HL-60 (cell line): ENCODE measurements around the gene VAMP8.

Experiments used
- DNase-seq, 2 experiments: peaks; one replicate each; pipeline ENCODE4 v3.0.0-alpha.2; 2010 to 2020; ENCODE audit warnings: low read depth in 1 of 2, low spot score in 1 of 2
- H3K27ac ChIP-seq: fragments of 250-450 bp; sonication (Bioruptor Pico); replicated peaks from 2 replicates; pipeline ENCODE4 v1.5.1; 2020; ENCODE audit warnings: mild to moderate bottlenecking, moderate library complexity
- H3K27me3 ChIP-seq: fragments of 250-450 bp; sonication (Bioruptor Pico); 2 replicates; pipeline ENCODE4 v1.5.1; 2021; ENCODE audit warnings: mild to moderate bottlenecking, moderate library complexity; ENCODE audit not compliant: insufficient read depth, poor library complexity, severe bottlenecking
- H3K4me3 ChIP-seq: replicated peaks from 2 replicates; pipeline ENCODE4 v1.5.1; 2011; ENCODE audit warnings: mild to moderate bottlenecking, control low read depth, low read length; ENCODE audit not compliant: insufficient read depth
- GABPA ChIP-seq: IDR thresholded peaks from 2 replicates; pipeline ENCODE4 v1.6.1; 2012; ENCODE audit warnings: low read depth
- POLR2AphosphoS5 ChIP-seq: IDR thresholded peaks from 2 replicates; pipeline ENCODE4 v1.6.1; 2012; ENCODE audit warnings: low read depth
- REST ChIP-seq: IDR thresholded peaks from 2 replicates; pipeline ENCODE4 v1.6.1; 2012; ENCODE audit warnings: low read depth; ENCODE audit not compliant: insufficient replicate concordance
- SPI1 ChIP-seq: IDR thresholded peaks from 2 replicates; pipeline ENCODE4 v1.6.1; 2012; ENCODE audit warnings: low read depth, mild to moderate bottlenecking, borderline replicate concordance
- TF ChIP-seq, protein P1 (sequence below): IDR thresholded peaks from one replicate; pipeline ENCODE4 v1.5.1; 2011; ENCODE audit warnings: low read length, control low read depth, inconsistent platforms; ENCODE audit not compliant: insufficient read depth

VAMP8 gene

GRCh38 chr2:85582492-85582891, 5.1 kb downstream of the VAMP8 start:
- H3K4me3 ChIP-seq, result no peak overlapping the region
- no peak for DNase-seq
- H3K27ac ChIP-seq, result peak overlapping the region; percentile 19
- TF ChIP-seq GABPA, result no peak
- 0 out of 2 replicates have a peak, but pooled peaks have one; percentile 4 for TF ChIP-seq POLR2AphosphoS5
- H3K27me3 ChIP-seq, result no peaks in the 10 kb centered on the region

- Histone ChIP-seq H3K4me3 (no peak overlapping the region), H3K27ac (peak overlapping the region; percentile 17), H3K27me3 (no peaks in the 10 kb centered on the region)
- TF ChIP-seq POLR2AphosphoS5, result 0 out of 2 replicates have a peak, but pooled peaks have one; percentile 2
- TF ChIP-seq GABPA, result no peak
- DNase-seq, result no peak
These were observed 6.4 kb downstream of the VAMP8 start for GRCh38 chr2:85583667-85584353.

- H3K27me3 ChIP-seq, result no peaks in the 10 kb centered on the region
- H3K4me3 ChIP-seq, result no peak within 1 kb of the TSS
- TF ChIP-seq REST (no peak), POLR2AphosphoS5 (no peak), GABPA (no peak), SPI1 (no peak)
- TF ChIP-seq, protein P1, sequence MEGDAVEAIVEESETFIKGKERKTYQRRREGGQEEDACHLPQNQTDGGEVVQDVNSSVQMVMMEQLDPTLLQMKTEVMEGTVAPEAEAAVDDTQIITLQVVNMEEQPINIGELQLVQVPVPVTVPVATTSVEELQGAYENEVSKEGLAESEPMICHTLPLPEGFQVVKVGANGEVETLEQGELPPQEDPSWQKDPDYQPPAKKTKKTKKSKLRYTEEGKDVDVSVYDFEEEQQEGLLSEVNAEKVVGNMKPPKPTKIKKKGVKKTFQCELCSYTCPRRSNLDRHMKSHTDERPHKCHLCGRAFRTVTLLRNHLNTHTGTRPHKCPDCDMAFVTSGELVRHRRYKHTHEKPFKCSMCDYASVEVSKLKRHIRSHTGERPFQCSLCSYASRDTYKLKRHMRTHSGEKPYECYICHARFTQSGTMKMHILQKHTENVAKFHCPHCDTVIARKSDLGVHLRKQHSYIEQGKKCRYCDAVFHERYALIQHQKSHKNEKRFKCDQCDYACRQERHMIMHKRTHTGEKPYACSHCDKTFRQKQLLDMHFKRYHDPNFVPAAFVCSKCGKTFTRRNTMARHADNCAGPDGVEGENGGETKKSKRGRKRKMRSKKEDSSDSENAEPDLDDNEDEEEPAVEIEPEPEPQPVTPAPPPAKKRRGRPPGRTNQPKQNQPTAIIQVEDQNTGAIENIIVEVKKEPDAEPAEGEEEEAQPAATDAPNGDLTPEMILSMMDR, result no peak
- H3K27ac ChIP-seq, result peak within 1 kb of the TSS; percentile 63
- no peak for DNase-seq
These were observed 7.0 kb downstream of the VAMP8 start, which contains the start of gene VAMP5 for GRCh38 chr2:85584354-85584856. TSS of gene VAMP5 (plus strand) at chr2:85584431. CDS start at chr2:85584491, 60 bp downstream.

DNA sequence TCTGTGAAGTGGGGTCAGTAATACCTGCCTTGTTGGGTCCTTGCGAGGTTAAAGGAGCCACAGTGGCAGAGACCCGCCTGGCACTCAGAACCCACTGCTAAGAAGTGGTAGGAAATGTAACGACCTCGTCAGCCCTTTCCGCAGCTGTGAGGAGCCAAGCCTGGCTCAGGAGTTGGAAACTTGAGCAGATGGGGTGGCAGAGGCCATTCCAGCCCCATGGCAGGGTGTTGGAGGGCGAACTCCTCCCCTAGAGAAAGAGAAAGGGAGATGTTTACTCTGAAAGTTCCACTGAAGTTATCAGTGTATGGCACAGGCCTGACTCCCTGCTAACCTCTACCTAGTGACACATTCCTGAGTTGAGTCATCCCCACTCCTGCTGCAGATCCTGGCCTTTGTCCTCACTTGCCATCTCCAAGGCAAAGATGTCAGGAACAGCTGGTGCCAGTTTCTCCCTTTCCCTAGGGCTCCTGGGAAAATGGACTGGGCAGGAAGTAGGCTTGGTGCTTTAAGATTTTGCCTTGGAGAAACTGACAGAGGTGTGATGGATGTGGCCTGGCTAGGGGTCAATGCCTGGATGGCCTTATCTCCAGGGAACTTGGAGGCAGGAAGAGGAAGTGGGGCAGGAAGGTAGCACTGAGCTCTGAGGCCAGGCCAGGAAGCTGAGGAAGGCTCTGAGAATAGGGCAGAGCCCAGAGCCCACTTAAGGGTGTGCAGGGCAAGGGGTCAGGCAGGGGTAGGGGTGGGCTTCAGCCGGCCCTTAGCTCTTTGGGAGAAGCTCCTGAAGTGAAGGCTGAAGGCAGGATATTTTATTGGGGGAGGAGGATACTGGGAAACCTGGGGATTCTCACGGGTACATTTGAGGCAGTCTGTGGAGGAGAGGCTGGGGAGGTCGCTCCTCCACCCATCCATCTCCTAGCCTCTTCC, 7.7 kb downstream of the VAMP8 start:
- Histone ChIP-seq H3K27ac (peak overlapping the region; percentile 63), H3K4me3 (no peak overlapping the region), H3K27me3 (no peaks in the 10 kb centered on the region)
- DNase-seq, result peak in 1 of 2 experiments; percentile 35
- TF ChIP-seq GABPA, result no peak
- peak; percentile 83 for TF ChIP-seq SPI1

DNA sequence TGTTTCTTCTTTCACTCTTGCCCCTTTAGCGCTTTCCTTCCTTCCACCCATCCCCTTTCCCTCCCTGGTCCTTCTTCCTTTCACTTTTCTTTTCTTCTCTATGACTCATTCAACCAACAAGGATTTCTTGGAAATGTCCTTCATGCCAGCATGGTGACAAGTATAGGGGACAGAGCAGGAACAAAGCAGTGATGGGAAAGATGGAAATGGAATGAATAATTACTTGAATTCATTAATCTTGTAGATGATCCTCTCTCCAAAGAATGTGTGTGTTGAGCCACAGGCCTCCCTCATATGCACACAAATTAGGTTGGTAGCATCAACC, 8.4 kb downstream of the VAMP8 start:
- H3K27ac ChIP-seq, result peak overlapping the region; percentile 63
- no peaks in the 10 kb centered on the region for H3K27me3 ChIP-seq
- no peak for DNase-seq
- H3K4me3 ChIP-seq, result no peak overlapping the region
- TF ChIP-seq SPI1, result no peak
- TF ChIP-seq, protein P1, result no peak
- TF ChIP-seq REST, result no peak
- no peak for TF ChIP-seq POLR2AphosphoS5
- no peak for TF ChIP-seq GABPA
